Right atrium auricular region (tissue), 2 donors: ENCODE measurements around the gene CERS6. TPM values are rescaled to one million over a fixed set of nuclear protein-coding genes. Genes with fewer than 3 reads are reported as not detected.

Experiments
- DNase-seq: peaks from one replicate; pipeline ENCODE4 v3.0.0-alpha.2; 2019; ENCODE audit warnings: low spot score
- H3K27ac ChIP-seq, 2 donors: fragments of 200-600 bp; sonication (generic); 1 replicate in 1 of 2; 2 replicates in 1 of 2; pipeline ENCODE4 v1.5.1; 2016 to 2019
- H3K27me3 ChIP-seq, 2 donors: fragments of 200-600 bp; sonication (generic); one replicate each; pipeline versions ENCODE4 v1.5.1 to v1.6.0; 2017 to 2019
- H3K36me3 ChIP-seq: fragments of 200-600 bp; sonication (generic); one replicate; pipeline ENCODE4 v1.5.1; 2016
- H3K4me1 ChIP-seq, 2 donors: fragments of 200-600 bp; sonication (generic); one replicate each; pipeline versions ENCODE4 v1.5.1 to v1.6.0; 2017 to 2019
- H3K4me3 ChIP-seq, 2 donors: fragments of 200-600 bp; sonication (generic); 1 replicate in 1 of 2; 2 replicates in 1 of 2; pipeline ENCODE4 v1.5.1; 2017 to 2019; ENCODE audit warnings: mild to moderate bottlenecking in 1 of 2, moderate library complexity in 1 of 2
- H3K9me3 ChIP-seq, 2 donors: fragments of 200-600 bp; sonication (generic); one replicate each; pipeline ENCODE4 v1.5.1; 2019
- CTCF ChIP-seq, 2 donors: fragments of 200-600 bp; sonication (generic); IDR thresholded peaks; one replicate each; pipeline ENCODE4 v1.5.1; 2019; ENCODE audit warnings: antibody characterized with exemption in 2 of 2
- total RNA-seq, 2 donors: library from RNA; depleted of rRNA; stranded (reverse); fragments of >200 nt; gene quantifications; one replicate each; pipeline ENCODE4 v1.1.0, GENCODE V29; 2016

Gene CERS6
- total RNA-seq, 2 donors from 2014 or later: 59.4 to 74.5 TPM

- no peaks in the 10 kb centered on the region for H3K27me3 ChIP-seq
- no peaks in the 10 kb centered on the region for H3K36me3 ChIP-seq
- H3K9me3 ChIP-seq: no peaks in the 10 kb centered on the region
- no peak overlapping the region for H3K4me3 ChIP-seq
- H3K27ac ChIP-seq: peak overlapping the region; percentile 78 to 93
- no peak for TF ChIP-seq CTCF (IDR thresholded peaks at IDR 0.05)
- H3K4me1 ChIP-seq: peaks cover 0 to 67% of the 10 kb centered on the region in 2 donors
- no peak for DNase-seq
These were observed 75.0 kb downstream of the CERS6 start for GRCh38 chr2:168530982-168531622.

GRCh38 chr2:168534926-168535325 lies 78.9 kb downstream of the CERS6 start:
- DNase-seq: no peak
- no peaks in the 10 kb centered on the region for H3K36me3 ChIP-seq
- H3K9me3 ChIP-seq: peaks cover 0 to 4% of the 10 kb centered on the region in 2 donors
- peaks cover 0 to 32% of the 10 kb centered on the region in 2 donors for H3K4me1 ChIP-seq
- no peak for TF ChIP-seq CTCF (IDR thresholded peaks at IDR 0.05)
- H3K27me3 ChIP-seq: no peaks in the 10 kb centered on the region
- H3K4me3 ChIP-seq: no peak overlapping the region
- peak overlapping the region in 1 of 2 donors; percentile 93 for H3K27ac ChIP-seq

GRCh38 chr2:168536925-168537466 lies 80.9 kb downstream of the CERS6 start:
- Histone ChIP-seq H3K27me3 (no peaks in the 10 kb centered on the region), H3K4me3 (no peak overlapping the region), H3K36me3 (no peaks in the 10 kb centered on the region), H3K27ac (peak overlapping the region in 1 of 2 donors; percentile 13), H3K4me1 (peaks cover 0 to 11% of the 10 kb centered on the region in 2 donors), H3K9me3 (peaks cover 0 to 15% of the 10 kb centered on the region in 2 donors)
- TF ChIP-seq CTCF (IDR thresholded peaks at IDR 0.05): no peak
- no peak for DNase-seq

- Histone ChIP-seq H3K9me3 (peaks cover 0 to 15% of the 10 kb centered on the region in 2 donors), H3K4me1 (peaks cover 0 to 5% of the 10 kb centered on the region in 2 donors), H3K27ac (peak overlapping the region in 1 of 2 donors; percentile 18), H3K36me3 (no peaks in the 10 kb centered on the region), H3K4me3 (no peak overlapping the region), H3K27me3 (no peaks in the 10 kb centered on the region)
- no peak for DNase-seq
- TF ChIP-seq CTCF (IDR thresholded peaks at IDR 0.05): no peak
These were observed 82.1 kb downstream of the CERS6 start for GRCh38 chr2:168538133-168538532.

- no peaks in the 10 kb centered on the region for H3K27me3 ChIP-seq
- no peak for DNase-seq
- H3K4me3 ChIP-seq: no peak overlapping the region
- H3K27ac ChIP-seq: peak overlapping the region in 1 of 2 donors; percentile 18
- TF ChIP-seq CTCF (IDR thresholded peaks at IDR 0.05): no peak
- peaks cover 0 to 5% of the 10 kb centered on the region in 2 donors for H3K4me1 ChIP-seq
- peaks cover 0 to 15% of the 10 kb centered on the region in 2 donors for H3K9me3 ChIP-seq
- no peaks in the 10 kb centered on the region for H3K36me3 ChIP-seq
These were observed 82.5 kb downstream of the CERS6 start for GRCh38 chr2:168538534-168538933.
